ENCODE data around the gene ARID1B. TPM values are rescaled to one million over a fixed set of nuclear protein-coding genes. Genes with fewer than 3 reads are reported as not detected.

ARID1B gene
- total and polyA plus RNA-seq, 12 donors = 11.2 to 63.2 (median 52.2) TPM

DNA sequence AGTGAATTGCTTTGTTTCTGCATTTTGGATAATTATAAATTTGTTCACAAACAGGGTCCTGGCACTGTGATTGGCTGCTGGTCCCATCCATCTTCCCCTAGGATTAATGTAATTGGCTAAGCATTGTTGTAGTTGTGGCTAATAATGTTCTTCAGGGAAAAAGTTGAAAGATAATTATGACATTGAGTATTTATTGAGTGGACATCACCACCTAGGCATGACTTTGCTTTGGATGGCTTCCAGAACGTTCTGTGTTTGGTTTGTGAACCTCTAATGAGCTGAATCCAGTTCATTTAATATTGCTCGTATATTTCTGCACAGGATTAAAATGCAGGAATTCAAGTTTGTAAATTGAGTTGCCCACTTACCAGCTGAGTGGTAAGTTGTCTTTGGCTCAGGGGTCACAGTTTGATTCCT, 55.1 kb downstream of the ARID1B start:
- TF ChIP-seq, protein P1, sequence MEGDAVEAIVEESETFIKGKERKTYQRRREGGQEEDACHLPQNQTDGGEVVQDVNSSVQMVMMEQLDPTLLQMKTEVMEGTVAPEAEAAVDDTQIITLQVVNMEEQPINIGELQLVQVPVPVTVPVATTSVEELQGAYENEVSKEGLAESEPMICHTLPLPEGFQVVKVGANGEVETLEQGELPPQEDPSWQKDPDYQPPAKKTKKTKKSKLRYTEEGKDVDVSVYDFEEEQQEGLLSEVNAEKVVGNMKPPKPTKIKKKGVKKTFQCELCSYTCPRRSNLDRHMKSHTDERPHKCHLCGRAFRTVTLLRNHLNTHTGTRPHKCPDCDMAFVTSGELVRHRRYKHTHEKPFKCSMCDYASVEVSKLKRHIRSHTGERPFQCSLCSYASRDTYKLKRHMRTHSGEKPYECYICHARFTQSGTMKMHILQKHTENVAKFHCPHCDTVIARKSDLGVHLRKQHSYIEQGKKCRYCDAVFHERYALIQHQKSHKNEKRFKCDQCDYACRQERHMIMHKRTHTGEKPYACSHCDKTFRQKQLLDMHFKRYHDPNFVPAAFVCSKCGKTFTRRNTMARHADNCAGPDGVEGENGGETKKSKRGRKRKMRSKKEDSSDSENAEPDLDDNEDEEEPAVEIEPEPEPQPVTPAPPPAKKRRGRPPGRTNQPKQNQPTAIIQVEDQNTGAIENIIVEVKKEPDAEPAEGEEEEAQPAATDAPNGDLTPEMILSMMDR (IDR thresholded peaks at IDR 0.05) = no peak
- Histone ChIP-seq H3K36me3 (peaks cover 0 to 35% (median 0%) of the 10 kb centered on the region in 9 donors), H3K27me3 (no peaks in the 10 kb centered on the region), H3K4me3 (no peak overlapping the region), H3K9me3 (no peaks in the 10 kb centered on the region), H3K4me1 (peaks cover 0 to 77% (median 44%) of the 10 kb centered on the region in 9 donors), H3K27ac (peak overlapping the region in 6 of 10 donors; percentile 5 to 53 (median 35))
- peak in 5 of 8 donors; percentile 26 to 54 (median 45) for ATAC-seq
- peak in 1 of 2 donors; percentile 71 for DNase-seq
- intact Hi-C loops (cut with DNase I) = no loop called here
- 14 to 31% methylated on average over 2 of the region's 2 CpGs for WGBS, 2 donors

DNA sequence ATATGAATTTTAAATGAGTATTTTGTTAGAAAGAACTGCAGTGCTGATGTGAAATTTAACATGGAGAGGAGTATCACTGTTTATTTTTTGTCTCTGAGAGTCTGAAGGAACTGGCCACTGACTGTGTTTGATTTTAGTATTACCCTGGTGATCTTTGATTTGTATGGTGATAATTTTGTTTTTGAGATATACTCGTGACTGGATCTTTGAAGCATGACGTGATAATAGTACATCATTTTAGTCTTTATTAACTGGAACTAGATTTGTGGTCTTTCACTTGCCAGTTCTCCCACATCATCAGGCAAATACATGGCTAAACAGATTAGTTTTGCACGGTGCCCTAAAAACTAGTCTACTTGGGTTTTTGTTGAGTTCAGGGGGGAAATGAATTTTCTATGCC, 55.5 kb downstream of the ARID1B start:
- TF ChIP-seq, protein P1 (IDR thresholded peaks at IDR 0.05) = no peak
- ATAC-seq = no peak
- peaks cover 0 to 77% (median 40%) of the 10 kb centered on the region in 9 donors for H3K4me1 ChIP-seq
- DNase-seq = no peak
- 48 to 56% methylated on average over 3 of the region's 3 CpGs for WGBS, 2 donors
- peaks cover 0 to 35% (median 0%) of the 10 kb centered on the region in 9 donors for H3K36me3 ChIP-seq
- peak overlapping the region in 6 of 10 donors; percentile 5 to 53 (median 35) for H3K27ac ChIP-seq
- H3K9me3 ChIP-seq = no peaks in the 10 kb centered on the region
- H3K27me3 ChIP-seq = no peaks in the 10 kb centered on the region
- H3K4me3 ChIP-seq = no peak overlapping the region
- intact Hi-C loops (cut with DNase I) = no loop called here

DNA sequence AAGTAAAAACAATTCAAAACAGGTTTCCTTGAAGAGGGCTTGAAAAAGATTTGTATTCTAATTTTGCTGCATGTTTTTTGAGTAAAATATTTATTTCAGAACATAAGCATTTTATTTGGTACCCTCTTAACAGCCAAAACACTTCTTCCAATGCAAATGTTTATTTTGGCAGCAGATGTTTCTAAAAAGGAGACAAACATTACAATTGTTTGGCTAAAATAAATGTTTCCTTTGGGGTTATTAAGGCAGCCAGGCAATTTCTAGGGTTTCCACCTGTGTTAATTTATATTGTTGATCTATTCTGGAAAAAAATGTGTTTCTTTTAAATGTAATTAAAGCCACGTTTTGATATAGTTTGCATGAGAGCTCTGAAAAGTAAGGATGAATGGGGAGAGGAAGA, 56.6 kb downstream of the ARID1B start:
- intact Hi-C loops (cut with DNase I) = no loop called here
- H3K4me1 ChIP-seq = peaks cover 0 to 76% (median 34%) of the 10 kb centered on the region in 9 donors
- 23 to 28% methylated on average over 1 of the region's 1 CpG for WGBS, 2 donors
- TF ChIP-seq, protein P1 (IDR thresholded peaks at IDR 0.05) = no peak
- peaks cover 0 to 35% (median 0%) of the 10 kb centered on the region in 9 donors for H3K36me3 ChIP-seq
- no peak for DNase-seq
- H3K27me3 ChIP-seq = no peaks in the 10 kb centered on the region
- H3K27ac ChIP-seq = no peak overlapping the region
- no peak overlapping the region for H3K4me3 ChIP-seq
- ATAC-seq = no peak
- no peaks in the 10 kb centered on the region for H3K9me3 ChIP-seq

DNA sequence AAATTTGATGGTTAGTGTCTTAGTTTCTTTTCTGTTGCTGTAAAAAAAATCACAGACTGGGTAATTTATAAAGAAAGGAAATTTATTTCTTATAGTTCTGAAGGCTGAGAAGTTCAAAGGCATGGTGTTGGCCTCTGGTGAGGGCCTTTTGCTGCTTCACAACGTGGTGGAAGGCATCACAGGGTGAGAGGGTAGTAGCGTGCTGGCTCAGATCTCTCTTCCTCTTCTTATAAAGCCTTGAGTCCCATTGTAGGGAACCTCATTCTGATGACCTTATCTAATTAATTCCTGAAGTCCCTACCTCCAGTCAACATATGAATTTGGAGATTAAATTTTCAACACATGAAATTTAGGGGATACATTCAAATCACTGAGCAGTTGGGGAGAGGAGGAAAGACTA, 62.0 kb downstream of the ARID1B start:
- 68% methylated on average over 2 of the region's 2 CpGs for WGBS, 2 donors
- intact Hi-C loops (cut with DNase I) = no loop called here
- Histone ChIP-seq H3K36me3 (peaks cover 0 to 12% (median 0%) of the 10 kb centered on the region in 9 donors), H3K27me3 (no peaks in the 10 kb centered on the region), H3K4me3 (no peak overlapping the region), H3K27ac (peak overlapping the region in 9 of 10 donors; percentile 4 to 71 (median 43)), H3K4me1 (peaks cover 18 to 84% (median 53%) of the 10 kb centered on the region in 9 donors), H3K9me3 (no peaks in the 10 kb centered on the region)
- ATAC-seq = peak in 2 of 8 donors; percentile 8 to 16
- DNase-seq = no peak
- TF ChIP-seq, protein P1 (IDR thresholded peaks at IDR 0.05) = no peak

Measured in heart right ventricle (tissue), 16 donors.